Hepatocyte (in vitro differentiated cells): Measurements from ENCODE around the gene TSPAN15. TPM values are rescaled to one million over a fixed set of nuclear protein-coding genes. Genes with fewer than 3 reads are reported as not detected.

Experiments
- DNase-seq: peaks from one replicate; pipeline ENCODE4 v3.0.0-alpha.2; 2016; ENCODE audit warnings: low spot score
- H2AFZ ChIP-seq: fragments of 200-600 bp; sonication (generic); 2 replicates; pipeline ENCODE4 v1.6.0; 2016; ENCODE audit warnings: antibody characterized with exemption, mild to moderate bottlenecking
- H3K27ac ChIP-seq: fragments of 200-600 bp; sonication (generic); 2 replicates; pipeline ENCODE4 v1.5.1; 2016; ENCODE audit warnings: mild to moderate bottlenecking
- H3K27me3 ChIP-seq: fragments of 200-600 bp; sonication (generic); 2 replicates; pipeline ENCODE4 v1.6.1; 2016
- H3K36me3 ChIP-seq: fragments of 200-600 bp; sonication (generic); replicated peaks from 2 replicates; pipeline ENCODE4 v1.5.1; 2016; ENCODE audit warnings: low read depth; ENCODE audit not compliant: insufficient read depth
- H3K4me1 ChIP-seq: fragments of 200-600 bp; sonication (generic); 2 replicates; pipeline ENCODE4 v1.5.1; 2016; ENCODE audit warnings: mild to moderate bottlenecking, moderate library complexity; ENCODE audit not compliant: insufficient read depth
- H3K4me2 ChIP-seq: fragments of 200-600 bp; sonication (generic); 2 replicates; pipeline ENCODE4 v1.6.0; 2016
- H3K4me3 ChIP-seq: fragments of 200-600 bp; sonication (generic); 2 replicates; pipeline ENCODE4 v1.5.1; 2016; ENCODE audit warnings: mild to moderate bottlenecking
- H3K79me2 ChIP-seq: fragments of 200-600 bp; sonication (generic); 2 replicates; pipeline ENCODE4 v1.6.0; 2017; ENCODE audit warnings: mild to moderate bottlenecking
- H3K9me2 ChIP-seq: fragments of 200-600 bp; sonication (generic); replicated peaks from 2 replicates; pipeline ENCODE4 v1.6.0; 2017; ENCODE audit warnings: mild to moderate bottlenecking; ENCODE audit not compliant: insufficient read depth
- H3K9me3 ChIP-seq: fragments of 200-600 bp; sonication (generic); 2 replicates; pipeline ENCODE4 v1.5.1; 2016; ENCODE audit warnings: low read depth, mild to moderate bottlenecking
- H4K20me1 ChIP-seq: fragments of 200-600 bp; sonication (generic); 2 replicates; pipeline ENCODE4 v1.6.0; 2016; ENCODE audit warnings: mild to moderate bottlenecking; ENCODE audit not compliant: insufficient read depth, poor library complexity, severe bottlenecking
- CTCF ChIP-seq: fragments of 200-600 bp; sonication (generic); IDR thresholded peaks from 2 replicates; pipeline ENCODE4 v1.5.1; 2016; ENCODE audit warnings: antibody characterized with exemption, mild to moderate bottlenecking; ENCODE audit not compliant: poor library complexity
- EZH2 ChIP-seq: fragments of 200-600 bp; sonication (generic); IDR thresholded peaks from 2 replicates; pipeline ENCODE4 v1.6.1; 2016; ENCODE audit warnings: antibody characterized with exemption, mild to moderate bottlenecking, borderline replicate concordance
- EZH2phosphoT487 ChIP-seq: fragments of 200-600 bp; sonication (generic); IDR thresholded peaks from one replicate; pipeline ENCODE4 v1.6.1; 2018; ENCODE audit warnings: antibody characterized with exemption, mild to moderate bottlenecking, low read depth, moderate library complexity; ENCODE audit not compliant: unreplicated experiment, severe bottlenecking
- WGBS: methylation state at CpG from one replicate; pipeline ENCODE4 v1.1.6; 2016; ENCODE audit warnings: low lambda C conversion rate; ENCODE audit errors: missing lambda C conversion rate; 5-methylcytosine and 5-hydroxymethylcytosine counted together
- polyA plus RNA-seq: library from polyadenylated mRNA; unstranded; fragments of >200 nt; fragmentation: Nextera tagmentation; extraction: Ambion mirVana; gene quantifications from 2 replicates; pipeline ENCODE4 v1.2.1, GENCODE V29; 2016
- total RNA-seq: library from RNA; depleted of rRNA; stranded (reverse); fragments of >200 nt; gene quantifications from 2 replicates; pipeline ENCODE4 v1.2.3, GENCODE V29; 2014

TSPAN15 gene
- total and polyA plus RNA-seq, 2 experiments from 2014 or later: 29.0 to 66.4 TPM

DNA sequence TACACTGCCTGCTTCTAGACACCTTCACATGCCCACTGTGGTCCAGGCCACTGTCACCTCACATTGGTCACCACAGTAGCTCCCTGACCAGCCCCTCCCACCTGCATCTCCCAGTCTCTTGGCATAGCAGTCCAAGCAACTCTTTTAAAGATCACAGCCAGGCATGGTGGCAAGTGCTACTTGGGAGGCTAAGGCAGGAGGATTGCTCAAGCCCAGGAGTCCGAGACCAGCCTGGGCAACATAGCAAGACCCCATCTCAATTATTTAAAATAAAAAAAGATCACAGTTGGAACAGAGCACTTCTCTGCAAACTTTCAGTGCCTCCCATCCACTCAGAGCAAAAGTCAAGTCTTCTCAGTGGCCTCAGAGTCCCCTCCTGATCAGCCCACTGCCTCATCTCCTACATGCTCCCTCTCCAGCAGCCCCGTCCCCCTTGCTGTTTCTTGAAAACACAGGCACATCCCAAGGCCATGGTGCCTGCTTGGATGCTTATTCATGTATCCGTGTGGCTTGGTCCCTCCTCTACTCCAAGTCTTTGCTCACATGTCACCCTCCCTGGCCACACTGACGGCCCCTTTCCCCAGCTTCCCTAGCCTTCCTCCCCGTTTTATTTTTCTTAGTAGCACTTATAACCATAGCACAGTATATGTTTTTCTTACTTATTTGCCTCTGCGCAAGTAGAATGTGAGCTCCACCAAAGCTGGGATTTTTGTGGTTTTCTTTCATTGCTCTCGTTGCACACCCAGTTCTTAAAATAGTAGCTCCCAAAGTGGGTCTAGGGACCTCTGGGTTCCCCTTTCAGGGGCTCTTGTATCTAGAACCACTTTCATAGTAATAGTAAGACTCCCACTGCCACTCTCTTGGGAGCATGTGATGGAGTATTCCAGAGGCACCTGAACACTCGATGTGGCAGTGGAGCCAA is 19.5 kb downstream of the TSPAN15 start:
- no peak overlapping the region for H3K4me2 ChIP-seq
- no peaks in the 10 kb centered on the region for H4K20me1 ChIP-seq
- H3K4me1 ChIP-seq: peaks cover 13% of the 10 kb centered on the region
- H3K4me3 ChIP-seq: no peak overlapping the region
- 92% methylated on average over 8 of the region's 8 CpGs for WGBS
- no peaks in the 10 kb centered on the region for H3K27me3 ChIP-seq
- H3K9me2 ChIP-seq: no peaks in the 10 kb centered on the region
- H3K79me2 ChIP-seq: peaks cover 9% of the 10 kb centered on the region
- H2AFZ ChIP-seq: no peak overlapping the region
- DNase-seq: no peak
- H3K27ac ChIP-seq: no peak overlapping the region
- H3K36me3 ChIP-seq: no peaks in the 10 kb centered on the region
- H3K9me3 ChIP-seq: no peaks in the 10 kb centered on the region
- no peak for TF ChIP-seq EZH2
- TF ChIP-seq CTCF: no peak
- no peak for TF ChIP-seq EZH2phosphoT487

DNA sequence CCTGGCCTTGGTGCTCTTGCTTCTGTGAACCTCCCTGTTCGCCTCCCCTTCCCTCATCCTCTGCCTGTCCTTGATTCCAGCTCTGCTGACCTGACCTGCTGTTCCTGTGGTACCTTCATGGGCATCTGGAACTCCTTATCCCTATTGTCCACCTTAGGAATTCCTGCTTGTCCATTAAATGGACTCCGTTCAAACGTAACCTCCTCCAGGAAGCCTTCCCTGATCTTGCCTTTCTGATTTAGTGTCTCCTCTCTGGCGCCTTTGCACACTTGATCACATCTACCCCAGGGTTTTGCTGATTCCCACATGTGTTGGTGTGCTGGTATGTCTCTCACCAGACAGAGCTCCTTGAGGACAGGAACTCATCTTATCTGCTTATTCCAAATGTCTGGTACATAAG is 20.9 kb downstream of the TSPAN15 start:
- Histone ChIP-seq H3K9me2 (no peaks in the 10 kb centered on the region), H3K27ac (no peak overlapping the region), H2AFZ (no peak overlapping the region), H3K79me2 (peaks cover 4% of the 10 kb centered on the region), H3K27me3 (no peaks in the 10 kb centered on the region), H3K36me3 (no peaks in the 10 kb centered on the region), H3K4me1 (peaks cover 13% of the 10 kb centered on the region), H3K4me3 (no peak overlapping the region), H4K20me1 (no peaks in the 10 kb centered on the region), H3K4me2 (no peak overlapping the region), H3K9me3 (no peaks in the 10 kb centered on the region)
- TF ChIP-seq CTCF (no peak), EZH2 (no peak)
- WGBS: 87% methylated on average over 4 of the region's 4 CpGs
- DNase-seq: no peak

- Histone ChIP-seq H3K36me3 (no peaks in the 10 kb centered on the region), H3K4me3 (no peak overlapping the region), H3K4me1 (peaks cover 13% of the 10 kb centered on the region), H3K79me2 (peaks cover 4% of the 10 kb centered on the region), H3K27ac (peak overlapping the region; percentile 55), H3K27me3 (no peaks in the 10 kb centered on the region), H3K9me2 (no peaks in the 10 kb centered on the region), H3K9me3 (no peaks in the 10 kb centered on the region), H4K20me1 (no peaks in the 10 kb centered on the region), H2AFZ (no peak overlapping the region), H3K4me2 (no peak overlapping the region)
- no peak for DNase-seq
- WGBS: 68% methylated on average over 4 of the region's 4 CpGs
- TF ChIP-seq EZH2 (no peak), EZH2phosphoT487 (no peak), CTCF (no peak)
Measured at GRCh38 chr10:69472544-69472943, 21.3 kb downstream of the TSPAN15 start.
